Measurements from ENCODE around the gene ATP9B.

- TF ChIP-seq CTCF (conservative IDR thresholded peaks at IDR 0.05; ENCODE audit: low read length): no peak
- no peak for TF ChIP-seq EZH2phosphoT487 (IDR thresholded peaks at IDR 0.05; ENCODE audit: borderline replicate concordance)
Measured at GRCh38 chr18:79395761-79396404, 326.7 kb downstream of the ATP9B start, which contains the start of gene NFATC1.

All from Loucy (cell line).